CD1c-positive myeloid dendritic cell (primary cell): Measurements from ENCODE around the gene PNPLA7.
"Not testable (repeated sequence)": the region's sequence is repeated elsewhere in the genome, so short reads cannot be mapped to it uniquely, and the experiment has no call there.

Experiments
- DNase-seq: peaks from one replicate; pipeline ENCODE4 v3.0.0-alpha.2; 2016; ENCODE audit errors: extremely low spot score

Gene PNPLA7

DNA sequence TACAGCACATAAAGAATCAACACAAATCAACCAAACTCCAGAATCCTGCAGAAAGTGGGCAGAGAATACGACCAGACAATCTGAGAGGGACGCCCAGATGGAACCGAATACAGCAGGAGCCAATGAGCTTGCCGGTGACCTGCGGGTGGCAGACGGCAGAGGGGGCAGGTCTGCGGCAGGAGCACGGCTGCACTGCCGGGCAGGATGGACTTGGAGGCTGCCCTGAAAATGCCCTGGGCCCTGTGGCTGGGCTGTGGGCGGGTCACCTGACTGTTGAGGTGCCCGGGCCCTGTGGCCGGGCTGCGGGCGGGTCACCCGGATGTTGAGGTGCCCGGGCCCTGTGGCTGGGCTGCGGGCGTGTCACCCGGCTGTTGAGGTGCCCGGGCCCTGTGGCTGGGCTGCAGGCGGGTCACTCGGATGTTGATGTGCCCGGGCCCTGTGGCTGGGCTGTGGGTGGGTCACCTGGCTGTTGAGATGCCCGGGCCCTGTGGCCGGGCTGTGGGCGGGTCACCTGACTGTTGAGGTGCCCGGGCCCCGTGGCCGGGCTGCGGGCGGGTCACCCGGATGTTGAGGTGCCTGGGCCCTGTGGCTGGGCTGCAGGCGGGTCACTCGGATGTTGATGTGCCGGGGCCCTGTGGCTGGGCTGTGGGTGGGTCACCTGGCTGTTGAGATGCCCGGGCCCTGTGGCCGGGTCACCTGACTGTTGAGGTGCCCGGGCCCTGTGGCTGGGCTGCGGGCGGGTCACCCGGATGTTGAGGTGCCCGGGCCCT, 36.2 kb downstream of the PNPLA7 start:
- DNase-seq, result not testable (repeated sequence)

GRCh38 chr9:137513136-137513535, 37.1 kb downstream of the PNPLA7 start:
- not testable (repeated sequence) for DNase-seq

DNA sequence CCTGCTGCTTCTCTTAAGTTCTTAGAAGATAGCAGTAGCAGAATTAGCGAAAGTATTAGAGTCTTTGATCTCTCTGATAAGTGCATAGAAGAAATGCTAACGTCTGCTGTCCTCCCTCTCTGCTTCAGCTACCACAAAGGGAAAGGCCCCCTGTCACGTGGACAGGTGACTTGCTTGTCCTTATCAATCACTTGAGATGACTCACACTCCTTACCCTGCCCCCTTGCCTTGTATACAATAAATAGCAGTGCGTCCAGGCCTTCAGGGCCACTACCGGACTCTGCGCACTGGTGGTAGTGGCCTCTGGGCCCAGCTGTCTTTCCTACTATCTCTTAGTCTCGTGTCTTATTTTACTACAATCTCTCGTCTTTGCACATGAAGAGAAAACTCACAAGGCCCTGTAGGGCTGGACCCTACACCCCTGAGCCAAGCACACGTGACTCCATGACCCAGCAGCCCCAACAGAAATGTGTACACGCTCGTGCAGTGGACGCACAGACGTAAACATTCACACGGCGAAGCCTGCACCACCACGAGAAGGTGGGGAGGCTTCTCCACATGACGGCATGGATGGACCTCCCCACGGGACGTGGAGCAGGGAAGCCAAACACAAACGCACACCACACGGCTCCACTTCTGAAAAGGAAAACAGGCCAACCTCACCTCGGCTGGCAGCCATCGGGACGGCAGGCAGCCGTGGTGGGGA, 38.3 kb downstream of the PNPLA7 start:
- no peak for DNase-seq

DNA sequence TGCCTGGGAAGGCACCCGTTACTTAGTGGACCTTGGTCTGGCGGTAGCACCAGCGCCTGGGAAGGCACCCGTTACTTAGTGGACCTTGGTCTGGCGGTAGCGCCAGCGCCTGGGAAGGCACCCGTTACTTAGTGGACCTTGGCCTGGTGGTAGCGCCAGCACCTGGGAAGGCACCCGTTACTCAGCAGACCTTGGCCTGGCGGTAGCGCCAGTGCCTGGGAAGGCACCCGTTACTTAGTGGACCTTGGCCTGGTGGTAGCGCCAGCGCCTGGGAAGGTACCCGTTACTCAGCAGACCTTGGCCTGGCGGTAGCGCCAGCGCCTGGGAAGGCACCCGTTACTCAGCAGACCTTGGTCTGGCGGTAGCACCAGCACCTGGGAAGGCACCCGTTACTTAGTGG, 39.1 kb downstream of the PNPLA7 start:
- DNase-seq, result not testable (repeated sequence)

GRCh38 chr9:137509198-137509597, 41.0 kb downstream of the PNPLA7 start:
- DNase-seq, result no peak

GRCh38 chr9:137506702-137507171, 43.5 kb downstream of the PNPLA7 start:
- no peak for DNase-seq

DNA sequence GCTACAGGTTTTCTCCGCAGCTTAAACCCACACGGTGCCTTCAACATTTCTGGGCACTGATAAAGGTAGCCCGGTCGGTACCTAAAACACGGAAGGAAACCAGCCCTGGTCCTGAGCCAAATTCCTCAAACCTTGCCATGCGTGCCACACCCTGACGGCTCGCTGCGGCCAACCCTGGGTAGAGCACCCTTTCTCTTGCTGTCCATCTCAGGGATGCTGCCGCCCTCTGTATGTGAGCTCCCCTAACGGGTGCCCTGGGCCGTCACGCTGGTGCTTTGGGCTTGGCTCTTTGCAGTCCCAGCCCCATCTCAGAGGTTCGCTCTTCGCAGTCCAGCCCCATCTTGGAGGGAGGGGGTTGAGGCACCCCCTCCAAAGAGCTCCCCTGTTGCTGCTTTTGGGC, 43.9 kb downstream of the PNPLA7 start:
- no peak for DNase-seq

- no peak for DNase-seq
Measured at GRCh38 chr9:137505421-137506140, 44.6 kb downstream of the PNPLA7 start.

DNA sequence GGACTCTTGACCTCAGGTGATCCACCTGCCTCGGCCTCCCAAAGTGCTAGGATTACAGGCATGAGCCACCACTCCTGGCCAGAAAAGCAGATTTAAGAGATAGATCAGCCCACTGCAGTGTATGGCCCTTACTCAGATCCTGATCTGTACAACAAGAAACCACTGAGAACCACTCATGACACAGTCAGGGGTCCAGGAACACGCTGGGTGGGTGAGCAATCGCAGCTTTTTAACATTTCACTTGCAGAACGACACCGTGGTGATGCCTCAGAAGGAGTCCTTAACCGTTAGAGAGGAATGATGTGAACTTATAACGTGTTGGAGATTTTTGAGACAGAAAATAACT, 45.8 kb downstream of the PNPLA7 start:
- no peak for DNase-seq

DNA sequence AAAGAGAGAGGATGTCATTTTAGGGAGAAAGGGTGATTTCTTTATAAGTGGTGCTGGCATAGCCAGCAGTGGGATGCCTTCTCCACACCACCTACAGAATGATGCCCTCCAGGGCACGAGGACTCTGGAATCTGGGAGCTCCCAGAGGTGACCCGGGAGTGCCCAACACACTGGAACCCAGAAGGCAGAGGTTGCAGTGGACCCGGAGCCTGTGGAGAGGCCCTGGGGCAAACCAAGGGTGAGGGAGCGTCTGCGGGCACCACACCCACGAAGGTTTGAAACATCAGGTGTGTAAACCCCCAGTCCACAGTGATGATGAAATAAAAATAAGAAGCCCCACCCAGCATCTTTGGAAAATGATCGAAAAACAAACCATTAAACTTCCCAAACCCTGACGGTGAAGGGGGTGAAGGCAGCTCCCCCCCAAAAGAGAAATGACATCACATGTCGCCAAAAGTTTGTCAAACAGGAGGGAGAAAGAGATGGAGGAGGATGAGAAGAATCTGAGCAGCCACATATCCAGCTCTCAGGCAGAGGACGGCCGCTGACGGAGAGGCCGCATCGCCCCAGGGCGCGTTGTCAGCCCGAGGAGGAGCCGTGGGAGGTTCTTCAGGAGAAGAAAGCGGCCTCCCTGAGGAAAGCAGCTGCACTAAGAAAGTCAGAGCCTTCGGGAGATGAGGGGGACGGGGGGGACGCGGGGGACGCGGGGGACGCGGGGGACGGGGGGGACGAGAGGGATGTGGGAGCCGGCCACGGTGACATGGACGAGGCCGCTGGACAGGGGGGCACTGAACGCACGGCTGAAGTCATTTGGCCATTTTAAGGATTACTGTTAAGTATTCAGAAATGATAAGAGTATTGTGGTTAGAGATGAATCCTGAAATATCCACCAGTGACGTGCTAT, 47.9 kb downstream of the PNPLA7 start:
- DNase-seq, result no peak

DNA sequence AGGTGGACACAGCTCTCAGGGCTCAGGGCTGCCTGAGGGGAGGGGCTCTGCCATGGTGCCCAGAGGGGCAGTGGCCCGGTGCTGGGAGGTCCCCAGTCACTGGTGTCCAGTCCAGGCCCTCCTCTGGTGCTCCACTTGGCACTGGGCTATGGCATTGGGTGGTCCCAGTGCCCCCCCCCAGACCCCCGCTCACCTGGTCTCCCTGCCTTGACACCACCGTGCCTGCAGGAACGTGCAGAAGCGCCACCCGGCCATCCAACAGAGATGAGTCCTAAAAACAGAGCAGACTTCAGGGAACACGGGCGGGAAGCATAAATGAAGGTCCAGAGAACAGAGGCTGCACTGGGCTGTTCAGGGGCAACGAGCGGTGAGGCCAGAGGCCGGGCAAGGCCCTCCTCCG, 48.7 kb downstream of the PNPLA7 start:
- DNase-seq, result no peak

GRCh38 chr9:137500666-137501397, 49.4 kb downstream of the PNPLA7 start:
- DNase-seq, result no peak

DNA sequence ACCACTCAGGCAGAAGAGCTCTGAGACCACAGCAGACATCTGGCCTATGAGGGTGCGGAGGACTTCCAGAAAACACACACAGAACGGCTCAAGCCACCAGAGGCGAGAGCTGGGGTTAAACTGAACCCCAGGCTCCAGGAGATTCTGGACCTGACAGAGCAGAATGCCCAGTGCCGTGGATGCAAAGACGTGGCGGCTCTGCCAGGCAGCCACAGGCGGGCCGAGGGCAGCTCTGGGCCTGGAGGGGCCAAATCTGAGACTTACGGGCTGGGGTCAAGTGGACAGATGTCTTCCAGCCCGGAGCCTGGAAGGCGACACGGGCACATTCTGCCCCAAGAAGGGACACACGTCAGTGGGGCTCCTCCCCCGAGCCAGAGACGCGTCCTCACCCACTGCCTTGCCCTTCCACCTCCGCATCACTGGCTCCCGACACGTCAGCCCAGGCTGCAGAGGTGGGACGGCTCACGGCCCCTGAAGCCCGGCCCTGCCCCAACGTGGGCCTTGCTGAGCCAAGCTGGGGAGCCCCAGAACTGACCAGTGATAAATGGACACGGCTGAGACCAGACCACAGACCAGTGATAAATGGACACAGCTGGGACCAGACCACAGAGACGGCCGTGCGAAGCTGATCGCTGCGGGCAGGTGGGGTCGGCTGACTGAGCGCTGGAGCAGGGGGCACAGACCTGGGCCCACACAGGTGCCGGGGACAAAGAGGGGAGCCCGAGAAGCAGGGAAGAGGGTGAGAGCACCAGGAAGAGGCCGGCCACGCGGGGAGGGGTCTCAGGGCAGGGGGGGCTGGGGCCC, 50.1 kb downstream of the PNPLA7 start:
- DNase-seq, result no peak

DNA sequence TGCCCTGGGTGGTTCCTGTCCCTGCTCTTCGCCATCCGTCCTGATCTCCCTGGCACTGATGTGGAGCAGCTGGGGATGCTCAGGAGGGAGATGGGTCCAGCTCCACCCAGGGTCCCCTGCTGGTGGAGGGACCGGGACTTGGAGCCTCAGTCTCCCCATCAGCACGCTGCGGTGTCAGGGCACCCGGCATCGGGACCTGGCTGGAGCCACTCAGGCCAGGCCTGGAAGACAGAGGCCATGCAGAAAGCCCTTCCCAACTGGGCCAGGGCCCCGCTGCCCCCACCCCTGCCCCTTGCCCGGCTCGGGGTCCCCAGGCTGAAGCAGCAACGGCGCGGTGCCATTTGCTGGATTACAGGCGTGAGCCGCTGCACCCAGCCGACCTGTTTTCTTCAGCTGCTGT, 50.8 kb downstream of the PNPLA7 start:
- no peak for DNase-seq

DNA sequence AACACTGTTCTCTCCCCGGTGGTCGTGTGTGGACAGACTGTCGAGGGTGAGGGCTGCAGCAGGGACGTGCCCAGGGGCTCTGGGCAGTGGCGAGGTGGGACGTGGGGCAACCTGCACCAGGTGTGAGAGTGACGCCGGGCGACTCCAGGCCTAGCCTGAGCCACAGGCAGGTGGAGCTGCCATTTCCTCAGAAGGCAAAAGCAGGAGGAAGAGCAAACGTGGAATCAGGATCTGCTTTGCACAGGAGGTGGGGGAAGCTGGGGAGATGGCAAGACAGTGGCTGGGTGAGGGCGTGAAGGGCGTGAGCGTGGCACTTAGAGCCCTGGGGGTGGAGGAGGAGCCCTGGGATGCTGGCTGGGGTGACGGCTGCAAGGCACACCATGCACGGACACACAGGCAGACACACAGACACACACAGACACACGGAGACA, 51.5 kb downstream of the PNPLA7 start:
- no peak for DNase-seq

- DNase-seq, result no peak
Measured at GRCh38 chr9:137497921-137498719, 52.1 kb downstream of the PNPLA7 start.

DNA sequence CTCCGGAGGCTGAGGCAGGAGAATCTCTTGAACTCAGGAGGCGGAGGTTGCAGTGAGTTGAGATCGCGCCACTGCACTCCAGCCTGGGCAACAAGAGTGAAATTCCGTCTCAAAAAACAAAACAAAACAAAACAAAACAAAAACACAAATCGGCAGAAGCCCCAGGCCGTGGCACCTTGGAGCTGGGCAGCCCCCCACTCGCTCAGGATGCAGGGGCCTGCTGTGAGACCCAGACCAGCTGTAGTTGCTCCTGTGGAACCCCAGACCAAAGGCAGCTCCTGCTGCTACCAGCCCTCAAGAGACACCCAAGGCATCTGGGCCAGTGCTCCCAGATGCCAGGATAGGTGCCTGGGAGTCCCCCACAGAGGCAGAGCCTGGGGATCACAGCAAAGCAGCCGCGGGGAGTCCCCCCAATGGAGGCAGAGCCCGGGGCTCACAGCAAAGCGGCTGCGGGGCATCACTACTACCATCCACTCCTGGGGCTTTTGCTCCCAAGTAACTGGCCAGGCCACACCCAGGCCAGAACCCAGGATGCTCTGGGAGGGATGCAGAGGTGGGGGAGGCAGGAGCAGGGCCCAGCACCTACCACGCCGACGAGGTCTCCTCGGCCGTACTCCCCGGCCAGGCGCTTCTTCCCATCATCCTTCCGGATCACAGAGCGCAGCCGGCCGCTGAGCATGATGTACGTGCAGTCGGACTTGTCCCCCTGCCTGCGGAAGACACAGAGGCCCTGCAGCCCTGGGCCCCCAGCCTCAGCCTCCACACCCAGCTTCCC, 53.4 kb downstream of the PNPLA7 start:
- DNase-seq, result no peak

- no peak for DNase-seq
Measured at GRCh38 chr9:137494550-137495351, 55.5 kb downstream of the PNPLA7 start.
